Left ventricle myocardium inferior (tissue), 1 donor: Measurements from ENCODE around the gene NIPA2. TPM values are rescaled to one million over a fixed set of nuclear protein-coding genes. Genes with fewer than 3 reads are reported as not detected.
A peak's percentile ranks its signal among the peaks of the same experiment; 100 is the strongest.

Source experiments
- DNase-seq: peaks from one replicate; pipeline ENCODE4 v3.0.0-alpha.2; 2020
- H3K27ac ChIP-seq: fragments of 200-600 bp; replicated peaks from 2 replicates; pipeline ENCODE4 v1.8.0; 2021
- H3K27me3 ChIP-seq: fragments of 200-600 bp; 2 replicates; pipeline ENCODE4 v1.8.0; 2021; ENCODE audit warnings: low read depth
- H3K36me3 ChIP-seq: fragments of 200-600 bp; 2 replicates; pipeline ENCODE4 v1.8.0; 2021
- H3K4me1 ChIP-seq: fragments of 200-600 bp; 2 replicates; pipeline ENCODE4 v1.8.0; 2021
- H3K4me3 ChIP-seq: fragments of 200-600 bp; 2 replicates; pipeline ENCODE4 v1.8.0; 2021; ENCODE audit warnings: mild to moderate bottlenecking, moderate library complexity
- H3K9me3 ChIP-seq: fragments of 200-600 bp; replicated peaks from 2 replicates; pipeline ENCODE4 v1.8.0; 2021
- CTCF ChIP-seq: fragments of 200-600 bp; IDR thresholded peaks from 2 replicates; pipeline ENCODE4 v1.8.0; 2021; ENCODE audit warnings: antibody characterized with exemption, mild to moderate bottlenecking, borderline replicate concordance
- intact Hi-C: fragments of 100-400 bp; cut with micrococcal nuclease; formaldehyde crosslinking; loops from one replicate; pipeline ENCODE4 v1.11.0; 2022
- total RNA-seq: library from RNA; stranded (reverse); fragmentation: NEBNext Ultra II Directional; extraction: Animal tissue kit (Norgen Biotek cat#: 25700); gene quantifications from one replicate; pipeline ENCODE4 v1.2.1, GENCODE V29; 2021
- donor health status: DM: no; HTN: yes; CAD: no; lungs with severe emphysema.

The NIPA2 gene
- total RNA-seq, 1 donor from 2014 or later, result 21.4 TPM

- Histone ChIP-seq H3K4me1 (peaks cover 7% of the 10 kb centered on the region), H3K9me3 (no peaks in the 10 kb centered on the region), H3K4me3 (no peak overlapping the region), H3K27ac (no peak overlapping the region), H3K27me3 (no peaks in the 10 kb centered on the region), H3K36me3 (peaks cover 69% of the 10 kb centered on the region)
- TF ChIP-seq CTCF, result no peak
- intact Hi-C loops, result no loop called here
- DNase-seq, result no peak
Measured at GRCh38 chr15:22883196-22883595, 44.7 kb downstream of the NIPA2 start.

GRCh38 chr15:22884344-22884743 lies 45.9 kb downstream of the NIPA2 start:
- no peaks in the 10 kb centered on the region for H3K9me3 ChIP-seq
- H3K4me1 ChIP-seq, result peaks cover 7% of the 10 kb centered on the region
- H3K36me3 ChIP-seq, result peaks cover 59% of the 10 kb centered on the region
- no peak for DNase-seq
- intact Hi-C loops, result no loop called here
- H3K27me3 ChIP-seq, result no peaks in the 10 kb centered on the region
- H3K4me3 ChIP-seq, result no peak overlapping the region
- peak; percentile 30 for TF ChIP-seq CTCF
- no peak overlapping the region for H3K27ac ChIP-seq

GRCh38 chr15:22885120-22885519 lies 46.7 kb downstream of the NIPA2 start:
- no peak for TF ChIP-seq CTCF
- H3K27me3 ChIP-seq, result no peaks in the 10 kb centered on the region
- intact Hi-C loops, result no loop called here
- no peaks in the 10 kb centered on the region for H3K9me3 ChIP-seq
- no peak for DNase-seq
- no peak overlapping the region for H3K27ac ChIP-seq
- H3K4me1 ChIP-seq, result peaks cover 7% of the 10 kb centered on the region
- H3K36me3 ChIP-seq, result peaks cover 51% of the 10 kb centered on the region
- H3K4me3 ChIP-seq, result no peak overlapping the region

- intact Hi-C loops, result no loop called here
- no peak for DNase-seq
Measured at GRCh38 chr15:22887157-22887951, 48.9 kb downstream of the NIPA2 start.

GRCh38 chr15:22888120-22888859 lies 49.8 kb downstream of the NIPA2 start:
- TF ChIP-seq CTCF, result no peak
- intact Hi-C loops, result no loop called here
- DNase-seq, result no peak
- Histone ChIP-seq H3K4me3 (no peak overlapping the region), H3K9me3 (no peaks in the 10 kb centered on the region), H3K27me3 (no peaks in the 10 kb centered on the region), H3K36me3 (peaks cover 46% of the 10 kb centered on the region), H3K27ac (no peak overlapping the region), H3K4me1 (peaks cover 7% of the 10 kb centered on the region)

More at GRCh38 chr15:22887157-22887951, 48.9 kb downstream of the NIPA2 start:
- Histone ChIP-seq H3K9me3 (no peaks in the 10 kb centered on the region), H3K27me3 (no peaks in the 10 kb centered on the region), H3K27ac (no peak overlapping the region), H3K4me3 (no peak overlapping the region), H3K4me1 (peaks cover 7% of the 10 kb centered on the region), H3K36me3 (peaks cover 46% of the 10 kb centered on the region)
- TF ChIP-seq CTCF, result no peak
